ENCODE measurements around the gene ACTG2. TPM values are rescaled to one million over a fixed set of nuclear protein-coding genes. Genes with fewer than 3 reads are reported as not detected.
"Not testable (repeated sequence)": the region's sequence is repeated elsewhere in the genome, so short reads cannot be mapped to it uniquely, and the experiment has no call there.

ACTG2 gene
- total and polyA plus RNA-seq, 9 donors: 1.3 to 38.2 (median 9.9) TPM

- Histone ChIP-seq H3K27me3 (ENCODE audit: control insufficient read depth, insufficient read depth, low read length) (no peaks in the 10 kb centered on the region), H3K4me1 (ENCODE audit: control insufficient read depth, insufficient read depth, low read length) (peaks cover 6% of the 10 kb centered on the region), H3K27ac (ENCODE audit: low read length) (no peak overlapping the region), H3K4me3 (ENCODE audit: low read length) (no peak overlapping the region), H3K36me3 (ENCODE audit: control insufficient read depth, insufficient read depth, low read length) (no peaks in the 10 kb centered on the region), H3K9me3 (replicated peaks; ENCODE audit: control insufficient read depth, low read depth, low read length) (no peaks in the 10 kb centered on the region)
- no peak for DNase-seq
- WGBS (ENCODE audit: insufficient coverage): 62% methylated on average over 6 of the region's 8 CpGs
Observed at GRCh38 chr2:73899801-73900336, 7.1 kb downstream of the ACTG2 start.

GRCh38 chr2:73901143-73901542 lies 8.3 kb downstream of the ACTG2 start:
- Histone ChIP-seq H3K9me3 (replicated peaks; ENCODE audit: control insufficient read depth, low read depth, low read length) (no peaks in the 10 kb centered on the region), H3K36me3 (ENCODE audit: control insufficient read depth, insufficient read depth, low read length) (no peaks in the 10 kb centered on the region), H3K4me1 (ENCODE audit: control insufficient read depth, insufficient read depth, low read length) (peaks cover 6% of the 10 kb centered on the region), H3K27ac (ENCODE audit: low read length) (no peak overlapping the region), H3K4me3 (ENCODE audit: low read length) (no peak overlapping the region), H3K27me3 (ENCODE audit: control insufficient read depth, insufficient read depth, low read length) (no peaks in the 10 kb centered on the region)
- WGBS (ENCODE audit: insufficient coverage): 77% methylated on average over 7 of the region's 10 CpGs
- no peak for DNase-seq

GRCh38 chr2:73902284-73902683 lies 9.5 kb downstream of the ACTG2 start:
- H3K4me3 ChIP-seq (ENCODE audit: low read length): no peak overlapping the region
- no peaks in the 10 kb centered on the region for H3K4me1 ChIP-seq (ENCODE audit: control insufficient read depth, insufficient read depth, low read length)
- H3K9me3 ChIP-seq (replicated peaks; ENCODE audit: control insufficient read depth, low read depth, low read length): no peaks in the 10 kb centered on the region
- no peaks in the 10 kb centered on the region for H3K27me3 ChIP-seq (ENCODE audit: control insufficient read depth, insufficient read depth, low read length)
- no peak for DNase-seq
- WGBS (ENCODE audit: insufficient coverage): 51% methylated on average over 2 of the region's 4 CpGs
- H3K27ac ChIP-seq (ENCODE audit: low read length): no peak overlapping the region
- no peaks in the 10 kb centered on the region for H3K36me3 ChIP-seq (ENCODE audit: control insufficient read depth, insufficient read depth, low read length)

- no peak overlapping the region for H3K4me3 ChIP-seq (ENCODE audit: low read length)
- H3K36me3 ChIP-seq (ENCODE audit: control insufficient read depth, insufficient read depth, low read length): no peaks in the 10 kb centered on the region
- no peak for DNase-seq
- no peaks in the 10 kb centered on the region for H3K27me3 ChIP-seq (ENCODE audit: control insufficient read depth, insufficient read depth, low read length)
- H3K4me1 ChIP-seq (ENCODE audit: control insufficient read depth, insufficient read depth, low read length): no peaks in the 10 kb centered on the region
- H3K27ac ChIP-seq (ENCODE audit: low read length): no peak overlapping the region
- 64% methylated on average over 3 of the region's 4 CpGs for WGBS (ENCODE audit: insufficient coverage)
- H3K9me3 ChIP-seq (replicated peaks; ENCODE audit: control insufficient read depth, low read depth, low read length): no peaks in the 10 kb centered on the region
Observed at GRCh38 chr2:73903313-73903712, 10.5 kb downstream of the ACTG2 start.

GRCh38 chr2:73903949-73904613 lies 11.3 kb downstream of the ACTG2 start:
- 100% methylated on average over 1 of the region's 5 CpGs for WGBS (ENCODE audit: insufficient coverage)
- not testable (repeated sequence) for H3K27me3 ChIP-seq (ENCODE audit: control insufficient read depth, insufficient read depth, low read length); H3K4me1 ChIP-seq (ENCODE audit: control insufficient read depth, insufficient read depth, low read length); H3K27ac ChIP-seq (ENCODE audit: low read length); H3K36me3 ChIP-seq (ENCODE audit: control insufficient read depth, insufficient read depth, low read length); H3K9me3 ChIP-seq (replicated peaks; ENCODE audit: control insufficient read depth, low read depth, low read length); DNase-seq; H3K4me3 ChIP-seq (ENCODE audit: low read length)

GRCh38 chr2:73904952-73905351 lies 12.1 kb downstream of the ACTG2 start:
- Histone ChIP-seq H3K4me1 (ENCODE audit: control insufficient read depth, insufficient read depth, low read length) (no peaks in the 10 kb centered on the region), H3K9me3 (replicated peaks; ENCODE audit: control insufficient read depth, low read depth, low read length) (no peaks in the 10 kb centered on the region), H3K36me3 (ENCODE audit: control insufficient read depth, insufficient read depth, low read length) (no peaks in the 10 kb centered on the region), H3K27me3 (ENCODE audit: control insufficient read depth, insufficient read depth, low read length) (no peaks in the 10 kb centered on the region), H3K27ac (ENCODE audit: low read length) (no peak overlapping the region), H3K4me3 (ENCODE audit: low read length) (no peak overlapping the region)
- WGBS (ENCODE audit: insufficient coverage): no CpG with 5 or more reads among the region's 1 CpG
- DNase-seq: no peak

GRCh38 chr2:73906847-73907505 lies 14.2 kb downstream of the ACTG2 start:
- Histone ChIP-seq H3K27me3 (ENCODE audit: control insufficient read depth, insufficient read depth, low read length) (no peaks in the 10 kb centered on the region), H3K4me1 (ENCODE audit: control insufficient read depth, insufficient read depth, low read length) (no peaks in the 10 kb centered on the region), H3K27ac (ENCODE audit: low read length) (no peak overlapping the region), H3K9me3 (replicated peaks; ENCODE audit: control insufficient read depth, low read depth, low read length) (no peaks in the 10 kb centered on the region), H3K4me3 (ENCODE audit: low read length) (no peak overlapping the region), H3K36me3 (ENCODE audit: control insufficient read depth, insufficient read depth, low read length) (no peaks in the 10 kb centered on the region)
- DNase-seq: no peak
- WGBS (ENCODE audit: insufficient coverage): 97% methylated on average over 3 of the region's 5 CpGs

- Histone ChIP-seq H3K36me3 (ENCODE audit: control insufficient read depth, insufficient read depth, low read length) (no peaks in the 10 kb centered on the region), H3K9me3 (replicated peaks; ENCODE audit: control insufficient read depth, low read depth, low read length) (no peaks in the 10 kb centered on the region), H3K4me1 (ENCODE audit: control insufficient read depth, insufficient read depth, low read length) (no peaks in the 10 kb centered on the region), H3K27me3 (ENCODE audit: control insufficient read depth, insufficient read depth, low read length) (no peaks in the 10 kb centered on the region), H3K27ac (ENCODE audit: low read length) (no peak overlapping the region), H3K4me3 (ENCODE audit: low read length) (no peak overlapping the region)
- DNase-seq: no peak
- WGBS (ENCODE audit: insufficient coverage): 53% methylated on average over 3 of the region's 5 CpGs
Observed at GRCh38 chr2:73907840-73908452, 15.1 kb downstream of the ACTG2 start.

- H3K9me3 ChIP-seq (replicated peaks; ENCODE audit: control insufficient read depth, low read depth, low read length): no peaks in the 10 kb centered on the region
- no peaks in the 10 kb centered on the region for H3K27me3 ChIP-seq (ENCODE audit: control insufficient read depth, insufficient read depth, low read length)
- DNase-seq: no peak
- no peak overlapping the region for H3K27ac ChIP-seq (ENCODE audit: low read length)
- H3K36me3 ChIP-seq (ENCODE audit: control insufficient read depth, insufficient read depth, low read length): no peaks in the 10 kb centered on the region
- no peaks in the 10 kb centered on the region for H3K4me1 ChIP-seq (ENCODE audit: control insufficient read depth, insufficient read depth, low read length)
- 82% methylated on average over 2 of the region's 10 CpGs for WGBS (ENCODE audit: insufficient coverage)
- H3K4me3 ChIP-seq (ENCODE audit: low read length): no peak overlapping the region
Observed at GRCh38 chr2:73908689-73909652, 16.2 kb downstream of the ACTG2 start.
